Ovary (tissue), 3 donors: ENCODE measurements around the gene EFHD2.

Source experiments
- EP300 ChIP-seq: sonication (generic); formaldehyde crosslinking; IDR thresholded peaks from one replicate; pipeline ENCODE4 v1.6.1; 2017; ENCODE audit warnings: antibody characterized with exemption
- POLR2A ChIP-seq: fragments of 450-650 bp; IDR thresholded peaks from one replicate; pipeline ENCODE4 v1.6.1; 2017; ENCODE audit warnings: antibody characterized with exemption, mild to moderate bottlenecking, moderate library complexity
- TF ChIP-seq, protein P1 (sequence below), 3 donors: fragments of 450-650 bp in 2 of 3; fragments of 200-600 bp in 1 of 3; IDR thresholded peaks; one replicate each; pipeline versions ENCODE4 v1.5.1 to v1.8.0; 2016 to 2022; ENCODE audit warnings: antibody characterized with exemption in 3 of 3, mild to moderate bottlenecking in 1 of 3
- donor health status: DM: no; HTN: no; CAD: no.

DNA sequence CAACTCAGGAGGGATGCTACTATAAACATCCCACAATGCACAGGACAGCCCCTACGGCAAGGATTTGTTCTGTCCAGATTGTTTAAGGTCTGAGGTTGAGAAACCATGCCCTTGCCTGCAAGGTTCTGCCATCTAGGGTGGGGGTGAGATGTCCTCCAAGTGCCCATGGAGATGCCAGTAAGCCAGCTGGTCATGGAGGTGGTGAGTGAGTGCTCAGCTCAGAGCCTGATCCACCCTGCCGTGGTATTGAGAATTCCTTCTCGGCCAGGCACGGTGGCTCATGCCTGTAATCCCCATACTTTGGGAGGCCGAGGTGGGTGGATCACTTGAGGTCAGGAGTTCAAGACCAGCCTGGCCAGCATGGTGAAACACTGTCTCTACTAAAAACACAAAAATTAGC is 15.3 kb downstream of the EFHD2 start:
- TF ChIP-seq, protein P1, sequence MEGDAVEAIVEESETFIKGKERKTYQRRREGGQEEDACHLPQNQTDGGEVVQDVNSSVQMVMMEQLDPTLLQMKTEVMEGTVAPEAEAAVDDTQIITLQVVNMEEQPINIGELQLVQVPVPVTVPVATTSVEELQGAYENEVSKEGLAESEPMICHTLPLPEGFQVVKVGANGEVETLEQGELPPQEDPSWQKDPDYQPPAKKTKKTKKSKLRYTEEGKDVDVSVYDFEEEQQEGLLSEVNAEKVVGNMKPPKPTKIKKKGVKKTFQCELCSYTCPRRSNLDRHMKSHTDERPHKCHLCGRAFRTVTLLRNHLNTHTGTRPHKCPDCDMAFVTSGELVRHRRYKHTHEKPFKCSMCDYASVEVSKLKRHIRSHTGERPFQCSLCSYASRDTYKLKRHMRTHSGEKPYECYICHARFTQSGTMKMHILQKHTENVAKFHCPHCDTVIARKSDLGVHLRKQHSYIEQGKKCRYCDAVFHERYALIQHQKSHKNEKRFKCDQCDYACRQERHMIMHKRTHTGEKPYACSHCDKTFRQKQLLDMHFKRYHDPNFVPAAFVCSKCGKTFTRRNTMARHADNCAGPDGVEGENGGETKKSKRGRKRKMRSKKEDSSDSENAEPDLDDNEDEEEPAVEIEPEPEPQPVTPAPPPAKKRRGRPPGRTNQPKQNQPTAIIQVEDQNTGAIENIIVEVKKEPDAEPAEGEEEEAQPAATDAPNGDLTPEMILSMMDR (IDR thresholded peaks at IDR 0.05): no peak
- TF ChIP-seq POLR2A (no peak), EP300 (no peak)
